Measurements from ENCODE around the gene C1RL.

GRCh38 chr12:7142809-7143465 is 33.9 kb upstream of the C1RL start:
- TF ChIP-seq POLR2AphosphoS5 (IDR thresholded peaks at IDR 0.05) (no peak), CTCF (IDR thresholded peaks at IDR 0.05) (no peak)
